NCI-H82 treated with DMSO at 0.1 percent for 48 hours (cell line): ENCODE results near the gene WDR73.
"Not testable (repeated sequence)": the region's sequence is repeated elsewhere in the genome, so short reads cannot be mapped to it uniquely, and the experiment has no call there.

Experiments
- DNase-seq: peaks from one replicate; lab custom pipeline; 2025; ENCODE audit not compliant: unreplicated experiment; lab: John Stamatoyannopoulos, UW

WDR73 gene

GRCh38 chr15:84658080-84658787, 4.2 kb upstream of the WDR73 start, which contains the start of gene NMB:
Gene NMB (minus strand): TSS chr15:84658199. CDS start chr15:84658152, 47 bp downstream.
- peak; percentile 57 for DNase-seq

DNA sequence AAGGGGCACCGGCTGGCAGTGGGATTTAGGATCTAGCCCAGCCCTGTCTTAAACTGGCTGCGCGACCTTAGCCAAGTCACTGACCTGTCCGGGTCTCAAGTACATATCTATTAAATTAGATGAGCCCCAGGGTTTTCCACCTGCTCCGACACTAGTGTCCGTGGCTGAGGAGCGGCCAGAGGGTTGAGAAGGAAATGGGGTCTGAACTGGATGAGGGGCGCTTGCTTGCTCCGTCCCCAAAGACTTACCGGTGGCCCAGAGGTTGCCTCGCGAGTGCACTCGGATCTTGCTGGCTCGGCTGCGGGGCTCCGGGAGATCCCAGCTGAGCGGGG, 3.6 kb upstream of the WDR73 start:
- no peak for DNase-seq

DNA sequence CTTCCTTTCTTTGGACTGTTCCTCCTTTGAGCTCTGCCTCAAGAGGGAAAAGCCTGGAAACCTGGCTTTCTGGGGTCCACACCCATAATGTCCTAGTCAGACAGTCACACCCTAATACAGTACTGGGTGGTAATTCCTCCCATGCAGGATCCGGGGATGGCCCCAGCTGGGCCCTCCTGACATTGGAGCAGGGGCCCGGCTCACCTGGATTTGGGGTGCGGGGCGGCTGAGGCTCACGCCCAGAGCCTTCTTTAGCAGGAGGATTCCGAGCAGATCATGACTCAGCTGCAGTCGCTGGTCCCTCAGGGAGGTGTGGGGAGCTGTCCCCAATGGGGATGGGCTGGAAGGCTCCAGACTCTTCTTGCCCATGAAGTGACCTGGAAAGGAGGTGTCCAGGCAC, 2.9 kb upstream of the WDR73 start:
- no peak for DNase-seq

DNA sequence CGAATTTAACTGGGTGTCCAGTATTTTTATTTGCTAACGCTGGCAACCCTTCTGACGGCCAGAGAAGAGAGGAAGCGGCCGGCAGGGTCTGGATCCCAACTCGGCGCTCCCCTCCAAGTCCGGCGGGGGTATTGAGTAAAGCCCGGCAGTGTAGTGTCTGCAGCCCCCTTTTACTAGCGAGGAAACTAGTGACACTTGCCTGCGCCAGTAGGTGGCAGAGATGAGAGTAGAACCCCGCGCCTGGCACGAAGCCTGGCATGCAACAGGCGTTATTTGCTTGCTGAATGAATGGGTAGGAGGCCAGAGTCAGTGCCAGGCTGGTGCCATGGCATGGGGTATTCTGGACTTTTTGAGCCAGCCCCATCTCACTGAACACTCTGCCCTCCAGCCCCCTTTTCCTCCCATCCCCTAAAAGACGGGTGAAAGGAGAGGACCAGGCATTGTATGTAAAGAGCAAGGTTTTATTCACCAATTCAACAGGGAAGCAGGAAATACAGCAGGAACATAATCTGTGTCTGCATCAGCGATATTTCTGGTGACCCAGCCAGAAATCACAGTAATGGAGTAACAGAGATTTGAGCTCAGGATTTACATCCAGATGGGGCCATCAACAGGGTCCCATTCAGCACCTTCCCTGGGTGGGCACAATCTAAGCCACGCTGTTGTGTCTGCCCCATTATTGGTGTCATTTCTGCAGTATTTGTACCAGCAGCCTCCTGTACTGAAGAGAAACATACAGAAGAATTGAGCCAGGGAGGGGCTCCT, 788 bp upstream of the WDR73 start:
- DNase-seq = peak; percentile 44

GRCh38 chr15:84653584-84653909, 536 bp downstream of the WDR73 start:
- no peak for DNase-seq

DNA sequence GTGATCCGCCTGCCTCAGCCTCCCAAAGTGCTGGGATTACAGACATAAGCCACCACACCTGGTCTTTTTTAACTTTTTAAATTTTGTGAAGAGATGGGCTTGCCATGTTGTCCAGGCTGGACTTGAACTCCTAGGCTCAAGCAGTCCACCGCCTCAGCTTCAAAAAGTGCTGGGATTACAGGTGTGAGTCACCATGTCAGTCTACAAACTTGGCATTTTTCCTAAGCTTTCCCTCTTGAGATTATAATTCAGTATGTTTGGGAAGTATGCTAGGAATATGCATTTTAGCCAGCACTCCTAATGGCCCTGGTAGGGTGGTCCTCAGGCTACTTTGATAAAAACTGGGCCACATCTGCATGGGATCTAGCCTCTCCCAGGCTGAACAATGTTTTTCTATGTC, 4.4 kb downstream of the WDR73 start:
- DNase-seq = no peak

DNA sequence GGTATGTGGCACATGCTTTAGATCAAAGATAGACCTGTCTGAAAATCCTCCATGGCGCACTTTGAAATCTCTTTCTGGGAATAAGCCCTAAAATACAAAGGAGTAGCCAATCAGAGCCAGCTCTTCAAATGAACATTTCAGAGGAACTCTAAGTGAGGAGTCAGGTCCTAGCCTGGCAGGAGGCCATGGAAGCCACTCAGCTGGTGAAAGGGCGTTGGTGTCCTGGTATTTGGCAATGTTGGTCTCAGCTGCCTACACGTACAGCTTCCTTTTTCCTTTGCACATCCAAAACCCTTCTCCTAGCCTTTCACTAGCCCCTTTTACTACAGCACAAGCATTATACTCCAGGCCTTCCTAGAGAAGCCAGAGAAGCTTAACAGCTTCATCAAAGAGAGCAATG, 5.5 kb downstream of the WDR73 start:
- no peak for DNase-seq

DNA sequence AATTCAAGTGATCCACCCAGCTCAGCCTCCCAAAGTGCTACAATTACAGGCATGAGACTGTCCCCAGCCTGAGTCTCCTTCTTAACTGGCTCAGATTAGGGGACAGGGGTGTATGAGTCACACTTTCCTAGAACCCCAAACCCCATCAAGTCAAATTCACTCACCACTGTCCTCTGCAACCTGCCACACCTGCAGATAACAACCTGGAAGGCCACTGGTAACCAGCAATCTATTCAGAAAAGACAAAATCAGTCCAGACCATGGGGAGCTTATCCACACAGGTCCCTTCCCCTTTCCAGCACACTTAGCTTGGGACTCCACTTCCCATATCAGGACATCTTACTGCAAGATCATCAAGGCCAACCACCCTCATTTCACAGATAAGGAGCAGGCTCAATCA, 6.4 kb downstream of the WDR73 start:
- DNase-seq = no peak

- DNase-seq = no peak
Measured at GRCh38 chr15:84645997-84646396, 8.1 kb downstream of the WDR73 start.

DNA sequence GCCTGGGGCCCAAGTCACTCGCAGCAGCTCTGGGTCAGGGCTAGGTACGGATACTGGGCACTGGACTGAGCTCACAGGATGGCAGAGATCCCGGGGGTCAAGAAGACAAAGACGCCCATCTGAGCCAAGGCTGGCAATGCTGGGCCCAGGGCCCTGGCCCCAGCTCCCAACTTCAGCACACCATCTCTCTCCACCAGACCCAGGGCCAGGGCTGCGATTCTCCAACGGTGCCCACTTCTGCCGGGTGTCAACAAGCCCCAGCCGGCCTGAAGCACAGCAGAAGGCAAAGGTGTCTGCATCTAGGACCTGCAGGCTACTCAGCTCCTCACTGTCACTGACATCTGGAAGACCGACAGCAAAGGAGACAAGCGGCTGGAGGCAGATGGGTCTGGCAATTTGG, 8.6 kb downstream of the WDR73 start:
- DNase-seq = no peak

DNA sequence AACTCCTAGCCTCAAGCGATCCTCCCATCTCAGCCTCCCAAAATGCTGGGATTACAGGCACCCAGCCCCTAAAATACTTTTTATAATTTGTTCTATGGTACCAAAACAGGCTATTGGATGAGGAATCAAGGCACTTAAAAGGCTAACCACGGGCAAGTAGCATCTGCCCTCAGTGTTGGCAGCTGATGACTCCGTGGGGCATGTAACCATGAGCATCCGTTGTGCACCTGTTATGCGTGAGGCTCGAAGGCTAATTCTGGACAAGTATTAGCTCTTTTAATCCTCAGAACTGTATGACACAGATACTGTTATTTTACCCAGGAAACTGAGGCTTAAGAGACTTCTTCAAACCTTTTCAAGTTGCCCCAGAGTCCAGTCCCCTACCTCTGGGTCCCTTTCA, 10.2 kb downstream of the WDR73 start:
- DNase-seq = no peak

DNA sequence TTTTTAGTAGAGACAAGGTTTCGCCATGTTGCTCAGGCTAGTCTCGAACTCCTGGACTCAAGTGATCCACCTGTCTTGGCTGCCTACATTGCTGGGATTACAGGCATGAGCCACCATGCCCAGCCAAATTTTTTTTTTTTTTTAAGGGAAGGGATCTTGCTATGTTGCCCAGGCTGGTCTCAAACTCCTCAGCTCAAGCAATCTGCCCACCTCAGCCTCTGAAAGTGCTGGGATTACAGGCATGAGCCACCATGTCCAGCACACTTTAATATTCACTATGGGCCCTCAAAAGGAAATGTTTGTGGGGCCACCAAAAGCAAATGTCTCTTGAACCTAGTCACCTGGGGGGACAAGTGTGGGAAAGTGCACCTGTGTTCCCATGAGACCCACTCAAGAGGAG, 11.4 kb downstream of the WDR73 start:
- not testable (repeated sequence) for DNase-seq

- not testable (repeated sequence) for DNase-seq
Measured at GRCh38 chr15:84641871-84642270, 12.2 kb downstream of the WDR73 start.

DNA sequence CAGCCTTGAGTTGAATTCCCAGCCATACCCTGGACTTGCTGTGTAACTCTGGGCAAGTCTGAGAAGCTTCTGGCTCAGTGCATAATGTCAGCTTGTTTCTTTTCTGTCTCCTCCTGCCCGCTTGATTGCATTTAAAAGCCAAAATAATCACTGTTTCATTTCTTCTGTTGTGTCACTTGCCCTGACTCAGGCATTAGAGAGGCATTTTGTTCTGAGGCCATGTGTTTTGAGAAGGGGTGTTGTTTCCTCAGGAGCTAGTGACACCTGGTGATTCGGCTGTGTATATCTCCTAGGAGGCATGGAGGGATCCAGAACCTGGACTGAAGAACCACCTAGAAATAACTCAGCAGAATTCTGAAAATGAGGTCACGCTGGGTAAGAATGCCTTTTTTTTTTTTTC, 16.0 kb downstream of the WDR73 start:
- DNase-seq = no peak

DNA sequence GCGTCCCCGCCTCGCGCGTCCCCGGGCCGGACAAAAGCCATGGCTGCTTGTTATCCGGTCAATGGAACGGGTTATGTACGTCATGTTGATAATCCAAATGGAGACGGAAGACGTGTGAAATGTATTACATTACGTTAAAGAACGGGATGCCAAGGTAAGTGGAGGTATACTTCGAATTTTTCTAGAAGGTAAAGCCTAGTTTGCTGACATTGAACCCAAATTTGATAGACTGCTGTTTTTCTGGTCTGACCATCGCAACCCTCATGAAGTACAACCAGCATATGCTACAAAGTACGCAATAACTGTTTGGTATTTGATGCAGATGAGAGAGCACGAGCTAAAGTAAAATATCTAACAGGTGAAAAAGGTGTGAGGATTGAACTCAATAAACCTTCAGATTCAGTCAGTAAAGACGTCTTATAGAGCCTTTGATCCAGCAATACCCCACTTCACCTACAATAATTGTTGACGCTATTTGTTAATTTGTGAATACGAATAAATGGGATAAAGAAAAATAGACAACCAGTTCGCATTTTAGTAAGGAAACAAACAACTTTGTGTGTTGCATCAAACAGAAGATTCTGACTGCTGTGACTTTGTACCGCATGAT, 19.8 kb downstream of the WDR73 start:
- DNase-seq = no peak

DNA sequence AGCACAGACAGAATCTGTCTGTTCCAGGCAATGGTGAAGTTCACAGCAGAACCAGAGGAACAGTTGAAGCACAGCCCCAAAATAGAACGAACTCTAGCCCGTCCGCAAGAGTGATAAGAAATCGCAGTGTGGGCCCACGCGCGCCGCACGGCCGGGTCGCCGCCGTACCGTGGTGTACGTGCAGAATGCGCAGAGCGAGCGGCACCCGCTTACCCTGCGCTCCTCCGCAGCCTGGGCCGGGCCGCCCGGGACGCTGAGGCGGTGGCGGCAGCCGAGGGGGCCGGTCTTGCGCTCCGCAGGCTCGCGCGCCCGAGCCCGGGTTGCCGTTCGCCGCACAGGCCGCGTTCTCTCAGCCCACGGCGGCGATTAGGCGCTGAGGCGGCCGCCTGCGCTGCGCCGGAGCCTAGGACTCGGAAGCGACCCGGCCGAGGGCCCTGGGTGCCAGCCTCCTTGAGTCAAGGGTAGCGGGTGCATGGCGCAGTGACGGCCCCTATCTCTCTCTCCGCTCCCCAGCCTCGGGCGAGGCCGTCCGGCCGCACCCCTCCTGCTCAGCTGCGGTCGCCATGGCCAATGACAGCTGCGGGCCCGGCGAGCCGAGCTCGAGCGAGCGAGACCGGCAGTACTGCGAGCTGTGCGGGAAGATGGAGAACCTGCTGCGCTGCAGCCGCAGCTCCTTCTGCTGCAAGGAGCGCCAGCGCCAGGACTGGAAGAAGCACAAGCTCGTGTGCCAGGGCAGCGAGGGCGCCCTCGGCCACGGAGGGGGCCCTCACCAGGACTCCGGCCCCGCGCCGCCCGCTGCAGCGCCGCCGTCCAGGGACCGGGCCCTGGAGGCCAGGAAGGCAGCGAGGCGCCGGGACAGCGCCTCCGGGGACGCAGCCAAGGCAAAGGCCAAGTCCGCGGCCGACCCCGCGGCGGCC, 20.5 kb downstream of the WDR73 start:
- no peak for DNase-seq

- no peak for DNase-seq
Measured at GRCh38 chr15:84631706-84632272, 22.3 kb downstream of the WDR73 start.

GRCh38 chr15:84629033-84629432, 25.1 kb downstream of the WDR73 start:
- no peak for DNase-seq

DNA sequence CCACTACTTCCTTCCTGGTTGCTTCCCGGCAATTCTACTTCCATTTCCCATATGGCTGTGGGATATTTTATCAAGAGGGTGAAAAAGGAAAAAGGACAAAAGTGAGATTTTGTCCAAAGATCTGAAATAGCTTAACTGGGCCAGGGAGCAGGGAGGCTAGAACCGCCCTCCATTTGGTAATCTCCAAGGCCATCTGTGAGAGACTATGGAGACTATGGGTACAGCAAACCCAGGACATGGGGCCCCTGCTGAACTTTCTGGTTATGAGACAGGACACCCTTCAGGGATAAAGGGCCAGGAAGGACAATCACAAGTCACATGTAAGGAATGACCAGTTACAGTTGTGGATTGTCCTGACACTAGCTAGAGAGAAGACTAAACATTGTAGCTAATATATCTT, 29.0 kb downstream of the WDR73 start:
- no peak for DNase-seq

GRCh38 chr15:84624359-84624758, 29.7 kb downstream of the WDR73 start:
- DNase-seq = no peak

- DNase-seq = no peak
Measured at GRCh38 chr15:84621358-84621979, 32.6 kb downstream of the WDR73 start.
